ENCODE measurements around the gene EIF2S2.

The EIF2S2 gene

DNA sequence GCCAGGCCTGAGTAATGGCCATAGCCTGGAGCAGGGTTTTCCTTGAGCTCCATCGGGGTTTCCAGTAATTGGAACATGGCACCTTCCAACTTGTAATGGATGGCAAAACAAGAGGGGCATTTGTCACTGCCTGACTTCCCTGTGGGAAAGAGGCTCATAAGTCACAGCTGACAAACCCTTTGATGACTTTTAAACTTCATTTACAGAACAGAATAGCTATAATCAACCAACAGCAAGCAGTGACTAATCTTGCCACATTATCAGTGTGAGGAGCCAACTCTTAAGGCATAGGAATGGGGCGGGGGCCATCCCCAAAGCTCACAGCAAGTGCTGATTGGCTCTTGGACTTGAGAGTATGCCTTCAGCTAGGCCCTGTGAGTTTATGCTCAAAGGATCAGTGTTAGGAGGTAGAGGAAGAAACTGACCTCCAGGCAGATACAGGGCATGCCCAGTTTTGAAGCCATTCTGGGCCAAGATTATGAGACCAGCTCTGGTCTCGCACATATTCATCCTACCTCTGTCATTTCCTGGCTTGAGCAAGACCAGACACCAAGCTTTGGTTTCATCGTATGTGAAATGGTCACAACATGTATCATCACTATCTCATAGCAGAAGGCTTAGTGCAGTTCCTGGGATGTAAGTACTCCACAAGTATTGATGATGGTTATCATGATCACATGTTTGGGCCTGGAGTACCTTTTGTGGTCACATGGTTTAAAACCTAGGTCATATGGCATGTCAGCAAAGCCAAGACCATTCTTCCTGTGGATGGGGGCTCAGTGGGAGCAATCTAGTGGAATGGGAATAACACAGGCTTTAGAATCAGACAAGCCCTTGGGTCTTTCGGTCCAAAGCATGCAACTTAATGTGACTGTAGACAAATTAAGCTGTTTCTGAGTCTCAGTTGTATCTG, 49.2 kb downstream of the EIF2S2 start:
- DNase-seq (ENCODE audit: low read depth in 3 of 3) = no peak

- no peak for DNase-seq (ENCODE audit: low read depth in 3 of 3)
These were observed 50.3 kb downstream of the EIF2S2 start for GRCh38 chr20:34061695-34062094.

DNA sequence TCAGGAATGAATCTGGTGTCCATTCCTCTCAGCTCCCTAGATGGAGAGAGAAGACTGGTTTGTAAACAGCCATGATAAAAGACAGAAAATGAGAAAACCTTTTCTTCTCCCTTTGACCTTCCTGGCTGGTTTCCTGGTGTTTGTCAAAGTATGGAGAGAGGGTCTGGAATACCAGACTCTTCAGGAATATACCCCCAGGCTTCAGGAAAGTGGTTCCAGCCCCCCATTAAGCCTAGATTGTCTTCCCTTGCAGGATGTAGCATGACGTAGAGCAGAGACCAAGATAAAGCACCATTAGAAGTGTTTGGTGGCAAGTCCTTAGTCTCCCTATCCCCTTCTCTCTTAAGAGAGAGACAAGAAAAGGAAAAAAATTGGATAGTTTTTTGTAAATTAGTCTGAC, 51.1 kb downstream of the EIF2S2 start:
- no peak for DNase-seq (ENCODE audit: low read depth in 3 of 3)

- no peak for DNase-seq (ENCODE audit: low read depth in 3 of 3)
These were observed 53.2 kb downstream of the EIF2S2 start for GRCh38 chr20:34058831-34059230.

- DNase-seq (ENCODE audit: low read depth in 3 of 3) = no peak
These were observed 56.8 kb downstream of the EIF2S2 start for GRCh38 chr20:34055290-34055689.

- no peak for DNase-seq (ENCODE audit: low read depth in 3 of 3)
These were observed 59.6 kb downstream of the EIF2S2 start for GRCh38 chr20:34052414-34052813.

- no peak for DNase-seq (ENCODE audit: low read depth in 3 of 3)
These were observed 61.9 kb downstream of the EIF2S2 start for GRCh38 chr20:34049897-34050695.

DNA sequence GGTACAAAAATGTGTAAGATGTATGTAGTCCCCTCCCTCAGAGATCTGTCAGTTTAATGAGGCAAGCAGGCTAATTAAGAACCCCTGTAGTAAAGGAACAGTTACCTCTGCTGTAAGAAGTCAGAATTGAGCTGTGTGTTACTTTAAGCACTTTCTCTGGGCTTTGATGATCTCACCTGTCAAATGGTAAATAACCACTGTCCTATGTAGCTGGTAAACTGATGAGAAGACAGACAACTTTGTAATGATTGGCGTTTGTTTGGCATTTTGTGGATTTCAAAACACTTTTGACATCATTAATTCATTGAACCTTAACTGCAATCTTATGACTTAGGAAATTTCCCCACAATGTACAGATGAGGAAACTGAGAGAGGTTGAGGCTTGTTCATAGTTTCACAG, 62.7 kb downstream of the EIF2S2 start:
- DNase-seq (ENCODE audit: low read depth in 3 of 3) = no peak

DNA sequence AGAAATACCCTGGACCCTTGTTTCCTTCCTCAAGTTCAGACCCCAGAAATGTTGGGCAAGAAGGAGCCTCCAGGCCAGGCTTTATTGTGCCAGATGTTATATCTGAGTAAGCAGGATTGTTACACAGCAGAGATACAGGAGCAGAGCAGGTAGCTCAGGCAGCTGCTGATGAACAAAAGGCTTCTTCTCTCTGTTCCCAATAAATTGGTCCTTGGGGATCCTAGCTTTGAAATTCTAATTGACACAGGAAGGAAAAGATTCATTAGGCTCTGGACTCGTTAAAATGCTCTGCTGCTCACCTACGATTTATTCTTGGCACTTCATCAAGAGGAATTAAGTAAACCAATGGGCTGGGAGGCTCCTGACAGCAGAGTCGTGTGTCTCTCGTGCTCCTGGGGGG, 64.1 kb downstream of the EIF2S2 start:
- no peak for DNase-seq (ENCODE audit: low read depth in 3 of 3)

DNA sequence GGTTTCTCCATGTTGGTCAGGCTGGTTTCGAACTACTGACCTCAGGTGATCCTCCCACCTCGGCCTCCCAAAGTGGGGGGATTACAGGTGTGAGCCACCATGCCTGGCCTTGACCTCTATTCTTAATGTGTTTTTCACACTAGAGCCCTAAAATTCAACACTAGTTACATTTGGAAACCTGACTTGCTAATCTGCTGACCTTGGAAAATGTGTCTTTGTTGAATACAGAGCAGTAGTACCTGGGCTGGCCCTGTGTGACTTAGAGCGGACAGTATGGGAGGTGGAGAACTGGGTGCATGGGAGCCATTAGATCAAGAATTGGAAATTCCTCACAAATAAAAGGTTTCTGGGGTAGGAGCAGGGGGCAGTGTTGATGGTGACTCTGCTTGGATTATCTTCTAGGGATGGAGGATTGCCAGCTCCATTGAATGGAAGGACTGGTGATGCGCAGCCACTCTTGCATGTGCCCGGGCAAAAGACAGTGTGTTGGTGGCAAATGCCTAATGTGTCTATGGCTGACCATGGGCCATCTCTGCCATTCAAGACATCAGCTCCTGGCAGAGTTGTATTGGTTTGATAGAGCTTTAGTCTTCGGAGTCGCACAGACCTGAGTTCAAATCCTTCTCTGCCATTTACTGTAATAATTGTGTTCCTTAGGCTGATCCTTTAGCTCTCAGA, 64.9 kb downstream of the EIF2S2 start:
- no peak for DNase-seq (ENCODE audit: low read depth in 3 of 3)

DNA sequence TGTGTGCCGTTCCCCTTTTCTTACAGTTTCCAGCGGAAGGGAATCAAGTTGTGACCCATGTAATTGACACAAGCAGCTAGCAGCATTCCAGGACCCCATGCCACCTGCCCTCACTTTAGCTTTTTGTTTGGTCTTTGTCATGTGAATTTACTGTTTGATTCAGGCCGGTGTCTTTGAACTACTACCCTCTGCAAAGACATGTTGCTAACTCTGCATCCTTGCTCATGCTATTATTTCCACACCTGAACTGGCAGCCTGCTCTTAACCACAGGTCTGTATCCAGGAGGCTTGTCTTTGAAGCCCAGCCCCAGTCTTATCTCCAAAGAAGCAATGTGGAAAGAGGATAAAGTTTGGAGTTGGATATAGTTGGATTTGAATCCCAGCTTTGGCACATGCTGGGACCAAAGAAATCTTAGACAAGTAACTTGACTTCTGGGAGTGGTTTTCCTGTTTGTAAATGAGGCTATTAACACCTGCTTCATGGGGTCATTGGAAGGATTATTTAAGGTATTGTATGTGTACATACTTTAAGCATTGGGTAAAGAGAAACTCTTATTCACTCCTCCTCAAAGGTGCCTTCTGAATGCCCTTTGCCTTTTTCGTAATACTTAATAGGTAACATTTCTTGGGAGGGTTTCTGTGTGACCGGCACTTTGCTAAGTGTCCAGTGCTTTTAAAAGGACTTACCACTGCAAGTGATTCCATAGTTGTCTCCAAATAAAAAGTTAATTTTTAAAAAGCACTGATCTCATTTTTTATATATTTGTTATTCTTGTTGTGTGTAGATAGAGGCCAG, 65.9 kb downstream of the EIF2S2 start:
- no peak for DNase-seq (ENCODE audit: low read depth in 3 of 3)

DNA sequence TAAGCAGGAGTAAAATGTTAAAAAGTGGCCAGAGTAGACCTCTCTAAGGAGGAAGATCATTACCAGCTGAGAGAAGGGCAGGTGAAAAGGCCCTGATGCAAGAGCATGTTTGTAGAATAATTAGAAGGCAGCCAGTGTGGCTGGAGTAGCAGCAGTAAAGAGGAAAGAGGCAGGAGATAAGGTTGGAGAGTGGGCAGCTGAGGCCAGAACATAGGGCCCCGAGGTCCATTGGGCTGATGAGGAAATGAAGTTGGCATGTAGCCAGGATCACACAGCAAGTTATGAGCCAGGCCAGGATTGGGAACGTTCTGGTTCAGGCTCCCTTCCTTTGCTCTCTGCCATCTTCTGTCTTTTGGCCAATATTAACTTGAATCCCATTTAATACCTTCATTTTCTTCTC, 66.7 kb downstream of the EIF2S2 start:
- DNase-seq (ENCODE audit: low read depth in 3 of 3) = no peak

GRCh38 chr20:34043025-34043424, 69.0 kb downstream of the EIF2S2 start:
- DNase-seq (ENCODE audit: low read depth in 3 of 3) = no peak

DNA sequence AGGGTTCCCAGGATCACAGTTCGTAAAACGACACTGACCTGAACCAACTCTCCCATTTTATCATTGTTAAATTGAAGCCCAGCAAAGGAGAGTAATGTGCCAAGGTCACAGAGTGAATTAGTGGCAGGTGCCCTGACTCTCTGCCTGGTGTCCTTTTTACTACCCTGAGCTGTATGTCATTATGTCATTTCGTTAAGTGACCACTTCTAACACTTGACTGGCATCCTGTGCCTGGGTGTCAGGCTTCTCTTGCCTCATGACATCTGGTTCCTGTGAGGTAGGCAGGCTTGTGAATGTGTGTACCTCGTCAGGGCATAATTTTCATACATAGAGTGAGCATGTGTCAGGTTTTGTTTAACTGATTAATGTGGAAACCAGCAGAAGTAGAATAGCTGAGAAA, 69.8 kb downstream of the EIF2S2 start:
- DNase-seq (ENCODE audit: low read depth in 3 of 3) = no peak

DNA sequence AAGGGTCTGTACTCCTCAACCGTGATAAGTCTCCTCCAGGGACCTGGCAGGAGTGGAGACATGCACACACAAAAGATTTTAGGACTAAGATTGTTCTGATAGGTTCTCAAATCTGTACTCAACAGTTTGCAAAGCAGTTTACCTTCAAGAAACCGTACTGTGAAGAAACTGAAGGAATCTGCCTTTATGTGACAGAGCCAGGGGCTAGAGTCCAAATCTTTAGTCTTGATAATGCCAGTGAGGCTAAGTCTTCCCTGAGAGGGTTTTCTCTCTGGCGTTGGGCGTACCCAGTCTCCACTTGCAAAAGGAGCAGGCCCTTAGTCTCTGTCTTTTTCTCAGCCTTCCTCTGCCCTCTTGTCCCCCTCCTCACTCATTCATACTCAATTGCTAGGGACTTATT, 70.8 kb downstream of the EIF2S2 start:
- DNase-seq (ENCODE audit: low read depth in 3 of 3) = no peak

GRCh38 chr20:34040300-34040995, 71.6 kb downstream of the EIF2S2 start:
- DNase-seq (ENCODE audit: low read depth in 3 of 3) = no peak

Data from stimulated activated CD4-positive, alpha-beta T cell treated with anti-CD3 and anti-CD28 coated beads, TNF-alpha, amount 100 ng/mL, for 48 hours (primary cell).